HG03565 (cell line): ENCODE data around the gene LTB.
A peak's percentile ranks its signal among the peaks of the same experiment; 100 is the strongest.

Source experiments
- ATAC-seq: cut with Tn5 transposase; IDR thresholded peaks from one replicate; pipeline ENCODE4 v1.9.1; 2021; ENCODE audit warnings: mild to moderate bottlenecking, moderate library complexity; ENCODE audit not compliant: unreplicated experiment

LTB gene

DNA sequence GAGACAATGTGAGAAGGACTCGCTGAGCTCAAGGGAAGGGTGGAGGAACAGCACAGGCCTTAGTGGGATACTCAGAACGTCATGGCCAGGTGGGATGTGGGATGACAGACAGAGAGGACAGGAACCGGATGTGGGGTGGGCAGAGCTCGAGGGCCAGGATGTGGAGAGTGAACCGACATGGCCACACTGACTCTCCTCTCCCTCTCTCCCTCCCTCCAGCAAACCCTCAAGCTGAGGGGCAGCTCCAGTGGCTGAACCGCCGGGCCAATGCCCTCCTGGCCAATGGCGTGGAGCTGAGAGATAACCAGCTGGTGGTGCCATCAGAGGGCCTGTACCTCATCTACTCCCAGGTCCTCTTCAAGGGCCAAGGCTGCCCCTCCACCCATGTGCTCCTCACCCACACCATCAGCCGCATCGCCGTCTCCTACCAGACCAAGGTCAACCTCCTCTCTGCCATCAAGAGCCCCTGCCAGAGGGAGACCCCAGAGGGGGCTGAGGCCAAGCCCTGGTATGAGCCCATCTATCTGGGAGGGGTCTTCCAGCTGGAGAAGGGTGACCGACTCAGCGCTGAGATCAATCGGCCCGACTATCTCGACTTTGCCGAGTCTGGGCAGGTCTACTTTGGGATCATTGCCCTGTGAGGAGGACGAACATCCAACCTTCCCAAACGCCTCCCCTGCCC lies 5.2 kb downstream of the LTB start:
- ATAC-seq = no peak

DNA sequence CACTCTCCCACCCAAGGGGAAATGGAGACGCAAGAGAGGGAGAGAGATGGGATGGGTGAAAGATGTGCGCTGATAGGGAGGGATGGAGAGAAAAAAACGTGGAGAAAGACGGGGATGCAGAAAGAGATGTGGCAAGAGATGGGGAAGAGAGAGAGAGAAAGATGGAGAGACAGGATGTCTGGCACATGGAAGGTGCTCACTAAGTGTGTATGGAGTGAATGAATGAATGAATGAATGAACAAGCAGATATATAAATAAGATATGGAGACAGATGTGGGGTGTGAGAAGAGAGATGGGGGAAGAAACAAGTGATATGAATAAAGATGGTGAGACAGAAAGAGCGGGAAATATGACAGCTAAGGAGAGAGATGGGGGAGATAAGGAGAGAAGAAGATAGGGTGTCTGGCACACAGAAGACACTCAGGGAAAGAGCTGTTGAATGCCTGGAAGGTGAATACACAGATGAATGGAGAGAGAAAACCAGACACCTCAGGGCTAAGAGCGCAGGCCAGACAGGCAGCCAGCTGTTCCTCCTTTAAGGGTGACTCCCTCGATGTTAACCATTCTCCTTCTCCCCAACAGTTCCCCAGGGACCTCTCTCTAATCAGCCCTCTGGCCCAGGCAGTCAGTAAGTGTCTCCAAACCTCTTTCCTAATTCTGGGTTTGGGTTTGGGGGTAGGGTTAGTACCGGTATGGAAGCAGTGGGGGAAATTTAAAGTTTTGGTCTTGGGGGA lies 6.1 kb downstream of the LTB start:
- no peak for ATAC-seq

GRCh38 chr6:31575335-31575901 lies 6.8 kb downstream of the LTB start, which contains the start of gene TNF:
TNF (plus strand) TSS chr6:31575565; CDS start chr6:31575742, 177 bp downstream.
- no peak for ATAC-seq

DNA sequence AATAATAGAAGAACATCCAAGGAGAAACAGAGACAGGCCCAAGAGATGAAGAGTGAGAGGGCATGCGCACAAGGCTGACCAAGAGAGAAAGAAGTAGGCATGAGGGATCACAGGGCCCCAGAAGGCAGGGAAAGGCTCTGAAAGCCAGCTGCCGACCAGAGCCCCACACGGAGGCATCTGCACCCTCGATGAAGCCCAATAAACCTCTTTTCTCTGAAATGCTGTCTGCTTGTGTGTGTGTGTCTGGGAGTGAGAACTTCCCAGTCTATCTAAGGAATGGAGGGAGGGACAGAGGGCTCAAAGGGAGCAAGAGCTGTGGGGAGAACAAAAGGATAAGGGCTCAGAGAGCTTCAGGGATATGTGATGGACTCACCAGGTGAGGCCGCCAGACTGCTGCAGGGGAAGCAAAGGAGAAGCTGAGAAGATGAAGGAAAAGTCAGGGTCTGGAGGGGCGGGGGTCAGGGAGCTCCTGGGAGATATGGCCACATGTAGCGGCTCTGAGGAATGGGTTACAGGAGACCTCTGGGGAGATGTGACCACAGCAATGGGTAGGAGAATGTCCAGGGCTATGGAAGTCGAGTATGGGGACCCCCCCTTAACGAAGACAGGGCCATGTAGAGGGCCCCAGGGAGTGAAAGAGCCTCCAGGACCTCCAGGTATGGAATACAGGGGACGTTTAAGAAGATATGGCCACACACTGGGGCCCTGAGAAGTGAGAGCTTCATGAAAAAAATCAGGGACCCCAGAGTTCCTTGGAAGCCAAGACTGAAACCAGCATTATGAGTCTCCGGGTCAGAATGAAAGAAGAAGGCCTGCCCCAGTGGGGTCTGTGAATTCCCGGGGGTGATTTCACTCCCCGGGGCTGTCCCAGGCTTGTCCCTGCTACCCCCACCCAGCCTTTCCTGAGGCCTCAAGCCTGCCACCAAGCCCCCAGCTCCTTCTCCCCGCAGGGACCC lies 7.8 kb downstream of the LTB start:
- ATAC-seq = no peak

DNA sequence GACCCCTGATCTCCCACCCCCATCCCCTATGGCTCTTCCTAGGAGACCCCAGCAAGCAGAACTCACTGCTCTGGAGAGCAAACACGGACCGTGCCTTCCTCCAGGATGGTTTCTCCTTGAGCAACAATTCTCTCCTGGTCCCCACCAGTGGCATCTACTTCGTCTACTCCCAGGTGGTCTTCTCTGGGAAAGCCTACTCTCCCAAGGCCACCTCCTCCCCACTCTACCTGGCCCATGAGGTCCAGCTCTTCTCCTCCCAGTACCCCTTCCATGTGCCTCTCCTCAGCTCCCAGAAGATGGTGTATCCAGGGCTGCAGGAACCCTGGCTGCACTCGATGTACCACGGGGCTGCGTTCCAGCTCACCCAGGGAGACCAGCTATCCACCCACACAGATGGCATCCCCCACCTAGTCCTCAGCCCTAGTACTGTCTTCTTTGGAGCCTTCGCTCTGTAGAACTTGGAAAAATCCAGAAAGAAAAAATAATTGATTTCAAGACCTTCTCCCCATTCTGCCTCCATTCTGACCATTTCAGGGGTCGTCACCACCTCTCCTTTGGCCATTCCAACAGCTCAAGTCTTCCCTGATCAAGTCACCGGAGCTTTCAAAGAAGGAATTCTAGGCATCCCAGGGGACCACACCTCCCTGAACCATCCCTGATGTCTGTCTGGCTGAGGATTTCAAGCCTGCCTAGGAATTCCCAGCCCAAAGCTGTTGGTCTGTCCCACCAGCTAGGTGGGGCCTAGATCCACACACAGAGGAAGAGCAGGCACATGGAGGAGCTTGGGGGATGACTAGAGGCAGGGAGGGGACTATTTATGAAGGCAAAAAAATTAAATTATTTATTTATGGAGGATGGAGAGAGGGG lies 8.8 kb downstream of the LTB start:
- ATAC-seq = no peak

DNA sequence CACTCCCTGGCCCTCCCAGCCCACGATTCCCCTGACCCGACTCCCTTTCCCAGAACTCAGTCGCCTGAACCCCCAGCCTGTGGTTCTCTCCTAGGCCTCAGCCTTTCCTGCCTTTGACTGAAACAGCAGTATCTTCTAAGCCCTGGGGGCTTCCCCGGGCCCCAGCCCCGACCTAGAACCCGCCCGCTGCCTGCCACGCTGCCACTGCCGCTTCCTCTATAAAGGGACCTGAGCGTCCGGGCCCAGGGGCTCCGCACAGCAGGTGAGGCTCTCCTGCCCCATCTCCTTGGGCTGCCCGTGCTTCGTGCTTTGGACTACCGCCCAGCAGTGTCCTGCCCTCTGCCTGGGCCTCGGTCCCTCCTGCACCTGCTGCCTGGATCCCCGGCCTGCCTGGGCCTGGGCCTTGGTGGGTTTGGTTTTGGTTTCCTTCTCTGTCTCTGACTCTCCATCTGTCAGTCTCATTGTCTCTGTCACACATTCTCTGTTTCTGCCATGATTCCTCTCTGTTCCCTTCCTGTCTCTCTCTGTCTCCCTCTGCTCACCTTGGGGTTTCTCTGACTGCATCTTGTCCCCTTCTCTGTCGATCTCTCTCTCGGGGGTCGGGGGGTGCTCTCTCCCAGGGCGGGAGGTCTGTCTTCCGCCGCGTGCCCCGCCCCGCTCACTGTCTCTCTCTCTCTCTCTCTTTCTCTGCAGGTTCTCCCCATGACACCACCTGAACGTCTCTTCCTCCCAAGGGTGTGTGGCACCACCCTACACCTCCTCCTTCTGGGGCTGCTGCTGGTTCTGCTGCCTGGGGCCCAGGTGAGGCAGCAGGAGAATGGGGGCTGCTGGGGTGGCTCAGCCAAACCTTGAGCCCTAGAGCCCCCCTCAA lies 9.9 kb downstream of the LTB start, which contains the start of gene LTA:
LTA (plus strand) TSS at position 249 of the 871 bp plus-strand sequence; CDS start at position 703, 454 bp downstream.
- ATAC-seq = peak; percentile 21

GRCh38 chr6:31569861-31570536 lies 12.2 kb downstream of the LTB start:
- ATAC-seq = no peak

DNA sequence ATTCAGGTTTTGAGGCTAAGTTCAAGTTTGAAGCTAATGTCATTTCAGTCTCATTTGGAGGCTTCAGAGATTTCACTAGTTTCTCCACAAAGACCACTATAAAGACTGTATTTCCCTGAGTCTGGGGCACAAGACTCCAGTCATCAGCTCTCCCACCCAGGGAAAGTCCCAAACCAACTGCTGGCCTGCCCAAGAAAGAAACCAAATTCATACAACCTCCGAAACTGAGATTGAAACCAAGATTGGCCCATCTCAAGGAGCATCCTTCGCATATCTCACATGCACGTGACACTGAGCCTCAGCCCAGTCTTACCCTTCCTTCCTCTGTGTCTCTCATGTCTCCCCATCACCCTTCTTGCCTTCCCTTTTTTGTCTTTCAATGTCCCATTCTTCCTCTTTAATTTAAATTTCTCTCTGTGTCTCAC lies 13.7 kb downstream of the LTB start:
- peak; percentile 55 for ATAC-seq

GRCh38 chr6:31567531-31568370 lies 14.5 kb downstream of the LTB start:
- ATAC-seq = no peak

DNA sequence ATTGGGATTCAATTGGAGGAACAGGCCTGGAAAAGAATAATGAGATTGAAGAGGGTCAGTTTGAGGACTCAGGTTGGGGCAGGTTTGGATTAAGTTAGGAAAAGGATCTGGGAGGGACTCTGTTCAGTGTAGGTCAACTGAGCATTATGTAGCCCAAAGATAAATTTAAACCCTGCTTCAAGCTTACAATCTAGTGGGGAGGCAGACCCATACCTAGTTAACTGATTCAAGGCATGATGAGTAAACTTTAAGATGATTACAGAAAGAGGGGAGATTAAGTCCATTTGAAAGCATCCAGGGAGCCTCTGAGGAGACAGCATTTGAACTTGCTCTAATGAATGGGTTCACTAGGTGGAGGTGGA lies 21.5 kb downstream of the LTB start:
- no peak for ATAC-seq

GRCh38 chr6:31559958-31560696 lies 22.1 kb downstream of the LTB start:
- peak; percentile 49 for ATAC-seq

DNA sequence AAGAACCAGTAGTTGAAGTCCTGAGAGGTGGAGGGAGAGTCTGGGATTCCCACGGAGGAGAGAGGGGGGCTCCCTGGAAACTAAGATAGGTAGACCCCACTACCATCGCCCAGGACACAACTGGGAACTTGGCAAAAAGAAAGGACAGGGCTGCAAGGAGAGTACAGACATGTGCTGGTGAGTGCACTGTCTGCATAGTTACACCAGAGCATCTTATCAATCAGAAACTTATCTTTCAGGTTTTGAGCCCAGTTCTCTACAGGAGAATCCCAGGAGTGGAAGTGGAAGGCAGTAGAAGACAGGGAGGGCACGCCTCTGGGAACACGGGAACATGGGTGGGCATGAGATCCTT lies 22.6 kb downstream of the LTB start:
- no peak for ATAC-seq

DNA sequence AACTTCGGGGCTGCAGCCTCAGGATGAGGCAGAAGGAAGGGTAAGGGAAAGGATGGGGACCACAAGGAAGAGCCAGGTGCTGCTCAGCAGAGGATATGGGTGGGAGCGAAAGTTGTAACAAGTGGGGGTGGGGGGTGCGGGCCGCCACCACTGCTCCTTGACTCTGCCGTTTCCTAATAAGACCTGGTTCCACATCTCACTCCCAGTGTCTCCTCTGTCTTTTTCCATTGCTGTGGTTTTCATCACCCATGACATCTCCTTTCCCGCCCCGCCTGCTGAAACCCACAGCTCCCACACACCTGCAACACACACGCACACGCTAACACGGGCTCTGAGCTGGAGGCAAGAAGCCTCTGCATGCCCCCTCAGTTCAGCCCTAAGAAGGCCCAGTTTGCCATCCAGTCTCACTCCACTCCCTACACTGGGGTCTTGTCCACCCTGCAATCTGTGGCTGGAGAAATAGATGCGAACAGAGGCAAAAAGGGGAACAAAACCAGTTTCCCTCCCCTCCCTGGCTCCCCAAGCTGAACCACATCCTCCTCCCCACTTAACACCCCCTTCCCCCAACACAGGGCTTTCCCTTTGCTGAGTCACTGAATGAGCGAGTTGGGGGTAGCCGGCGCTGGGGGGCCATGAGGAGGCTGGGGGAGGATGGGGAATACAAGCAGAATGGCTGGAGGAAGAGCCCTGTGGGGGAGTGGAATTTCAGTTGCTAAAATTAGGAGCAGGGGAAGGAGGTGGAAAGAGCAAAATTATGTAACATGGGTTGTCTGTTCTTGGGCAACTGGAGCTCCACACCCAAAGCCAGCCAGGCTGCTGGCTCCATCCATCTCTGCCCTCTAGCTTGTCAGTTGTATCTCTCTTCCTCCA lies 23.4 kb downstream of the LTB start:
- ATAC-seq = no peak

DNA sequence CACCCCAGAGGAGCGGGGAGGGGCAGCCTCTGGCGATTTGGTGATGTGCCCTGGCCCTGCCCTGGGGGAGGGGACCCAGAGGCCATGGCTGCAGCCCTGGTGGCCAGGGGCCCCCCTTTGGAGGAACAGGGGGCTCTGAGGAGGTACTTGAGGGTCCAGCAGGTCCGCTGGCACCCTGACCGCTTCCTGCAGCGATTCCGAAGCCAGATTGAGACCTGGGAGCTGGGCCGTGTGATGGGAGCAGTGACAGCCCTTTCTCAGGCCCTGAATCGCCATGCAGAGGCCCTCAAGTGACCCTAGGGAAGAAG lies 24.0 kb downstream of the LTB start:
- no peak for ATAC-seq

- no peak for ATAC-seq
Observed at GRCh38 chr6:31557443-31558317, 24.5 kb downstream of the LTB start.
